GM10847 (cell line): ENCODE results near the gene GASK1A.

Experiments used
- POLR2A ChIP-seq: IDR thresholded peaks from 2 replicates; pipeline ENCODE4 v1.6.1; 2011; ENCODE audit not compliant: insufficient read length; ENCODE audit errors: extremely low read depth

GASK1A gene

GRCh38 chr3:43053291-43053690 lies 74.2 kb downstream of the GASK1A start:
- TF ChIP-seq POLR2A = no peak

GRCh38 chr3:43054754-43055153 lies 75.6 kb downstream of the GASK1A start:
- TF ChIP-seq POLR2A = no peak

GRCh38 chr3:43055393-43055792 lies 76.3 kb downstream of the GASK1A start:
- no peak for TF ChIP-seq POLR2A

- TF ChIP-seq POLR2A = no peak
Observed at GRCh38 chr3:43055806-43056770, 77.0 kb downstream of the GASK1A start.

GRCh38 chr3:43059456-43059855 lies 80.3 kb downstream of the GASK1A start:
- no peak for TF ChIP-seq POLR2A

- TF ChIP-seq POLR2A = no peak
Observed at GRCh38 chr3:43061101-43061895, 82.2 kb downstream of the GASK1A start.

GRCh38 chr3:43062040-43062563 lies 83.0 kb downstream of the GASK1A start:
- no peak for TF ChIP-seq POLR2A

- no peak for TF ChIP-seq POLR2A
Observed at GRCh38 chr3:43062564-43063040, 83.5 kb downstream of the GASK1A start.

- no peak for TF ChIP-seq POLR2A
Observed at GRCh38 chr3:43063114-43063513, 84.0 kb downstream of the GASK1A start.

GRCh38 chr3:43071313-43071893 lies 92.3 kb downstream of the GASK1A start:
- no peak for TF ChIP-seq POLR2A

- TF ChIP-seq POLR2A = no peak
Observed at GRCh38 chr3:43072361-43072760, 93.2 kb downstream of the GASK1A start.

- TF ChIP-seq POLR2A = no peak
Observed at GRCh38 chr3:43073116-43073835, 94.2 kb downstream of the GASK1A start.

GRCh38 chr3:43073836-43074220 lies 94.7 kb downstream of the GASK1A start:
- TF ChIP-seq POLR2A = no peak

- no peak for TF ChIP-seq POLR2A
Observed at GRCh38 chr3:43074482-43074881, 95.4 kb downstream of the GASK1A start.
